Endothelial cell of umbilical vein (primary cell): ENCODE measurements around the gene CD300LG. TPM values are rescaled to one million over a fixed set of nuclear protein-coding genes. Genes with fewer than 3 reads are reported as not detected.

Experiments used
- BruUV-seq: library from RNA; stranded (reverse); fragments of 400-500 nt; replicated peaks from 2 replicates; lab custom pipeline; 2021; lab: Mats Ljungman, UMichigan
- CTCF ChIA-PET: fragments of 300-600, 350-600 bp; sonication (Branson Sonifier 250); formaldehyde crosslinking; loops from one replicate; lab custom pipeline; 2021; ENCODE audit warnings: antibody characterized with exemption, inconsistent platforms; lab: Charles Lee
- POLR2A ChIA-PET: fragments of 300-600, 350-600 bp; sonication (Branson Sonifier 250); formaldehyde crosslinking; loops from one replicate; lab custom pipeline; 2021; ENCODE audit warnings: antibody characterized with exemption, inconsistent platforms; lab: Charles Lee
- DNase-seq: peaks from one replicate; pipeline ENCODE4 v3.0.0-alpha.2; 2011; ENCODE audit warnings: low read depth, low spot score
- FAIRE-seq: peaks from 2 replicates; lab custom pipeline; 2011; peaks lifted over from hg19 to GRCh38; lab: Jason Lieb, UNC
- H2AFZ ChIP-seq: 2 replicates; pipeline ENCODE4 v1.6.0; 2012; ENCODE audit warnings: low read depth, low read length, control low read depth, inconsistent platforms
- H3K27ac ChIP-seq: 2 replicates; pipeline ENCODE4 v1.5.1; 2011; ENCODE audit warnings: low read depth, mild to moderate bottlenecking, control low read depth, low read length, moderate library complexity; ENCODE audit not compliant: insufficient read depth
- H3K27me3 ChIP-seq, 2 experiments: 2 replicates each; pipeline versions ENCODE4 v1.6.0 to v1.6.1; 2011; ENCODE audit warnings: low read length in 2 of 2, mixed read lengths in 1 of 2; ENCODE audit not compliant: control insufficient read depth in 2 of 2, insufficient read depth in 2 of 2
- H3K36me3 ChIP-seq, 2 experiments: 2 replicates in 1 of 2; 3 replicates in 1 of 2; pipeline ENCODE4 v1.5.1; 2011; ENCODE audit warnings: low read length in 2 of 2, mild to moderate bottlenecking in 1 of 2, moderate library complexity in 1 of 2; ENCODE audit not compliant: control insufficient read depth in 2 of 2, insufficient read depth in 2 of 2; ENCODE audit errors: extremely low read depth in 1 of 2
- H3K4me1 ChIP-seq: 3 replicates; pipeline ENCODE4 v1.5.1; 2011; ENCODE audit warnings: mild to moderate bottlenecking, low read length; ENCODE audit not compliant: control insufficient read depth, insufficient read depth; ENCODE audit errors: extremely low read depth
- H3K4me2 ChIP-seq: 2 replicates; pipeline ENCODE4 v1.6.1; 2011; ENCODE audit warnings: low read length, control low read depth, mixed read lengths; ENCODE audit not compliant: insufficient read depth
- H3K4me3 ChIP-seq, 3 experiments: fragments of 200-600 bp in 1 of 3; sonication (generic), shearing (Covaris generic) in 1 of 3; replicated peaks in 1 of 3; 2 replicates each; pipeline ENCODE4 v1.5.1; 2011 to 2016; ENCODE audit warnings: control low read depth in 3 of 3, low read length in 3 of 3, mild to moderate bottlenecking in 2 of 3, inconsistent platforms in 1 of 3, low read depth in 1 of 3, moderate library complexity in 1 of 3; ENCODE audit not compliant: insufficient read depth in 1 of 3
- H3K79me2 ChIP-seq: 2 replicates; pipeline ENCODE4 v1.6.0; 2012; ENCODE audit warnings: low read length, inconsistent platforms; ENCODE audit not compliant: control insufficient read depth, insufficient read depth
- H3K9ac ChIP-seq: replicated peaks from 2 replicates; pipeline ENCODE3; 2011; ENCODE audit warnings: low read length, control low read depth; ENCODE audit not compliant: insufficient read depth; ENCODE audit errors: extremely low read depth
- H3K9me1 ChIP-seq: replicated peaks from 3 replicates; pipeline ENCODE4 v1.6.0; 2011; ENCODE audit warnings: mild to moderate bottlenecking, low read length; ENCODE audit not compliant: control insufficient read depth, insufficient read depth; ENCODE audit errors: extremely low read depth
- H3K9me3 ChIP-seq: replicated peaks from 2 replicates; pipeline ENCODE4 v1.5.1; 2012; ENCODE audit warnings: low read length, inconsistent platforms; ENCODE audit not compliant: control insufficient read depth, insufficient read depth
- H4K20me1 ChIP-seq: replicated peaks from 2 replicates; pipeline ENCODE3; 2011; ENCODE audit warnings: mild to moderate bottlenecking, low read length; ENCODE audit not compliant: control insufficient read depth, insufficient read depth; ENCODE audit errors: extremely low read depth
- CTCF ChIP-seq, 2 donors: IDR thresholded peaks; 1 replicate in 1 of 2; 2 replicates in 1 of 2; pipeline ENCODE4 v1.5.1; 2011; ENCODE audit warnings: low read length in 2 of 2, mild to moderate bottlenecking in 2 of 2, moderate library complexity in 2 of 2, control low read depth in 1 of 2, inconsistent platforms in 1 of 2, low read depth in 1 of 2; ENCODE audit not compliant: insufficient read depth in 1 of 2; ENCODE audit errors: extremely low read depth in 1 of 2
- EZH2 ChIP-seq: IDR thresholded peaks from 2 replicates; pipeline ENCODE4 v1.6.1; 2012; ENCODE audit warnings: borderline replicate concordance, low read depth, mild to moderate bottlenecking, moderate library complexity, low read length, inconsistent platforms; ENCODE audit not compliant: severe bottlenecking
- FOS ChIP-seq: IDR thresholded peaks from 2 replicates; pipeline ENCODE4 v1.6.1; 2011; ENCODE audit warnings: mild to moderate bottlenecking, low read length, moderate library complexity, borderline replicate concordance; ENCODE audit not compliant: insufficient read depth
- GATA2 ChIP-seq: IDR thresholded peaks from 2 replicates; pipeline ENCODE4 v1.7.0; 2011; ENCODE audit warnings: low read depth, mild to moderate bottlenecking, moderate library complexity, mixed read lengths, low read length; ENCODE audit not compliant: insufficient read length, insufficient read depth
- JUN ChIP-seq: IDR thresholded peaks from 2 replicates; pipeline ENCODE4 v1.6.1; 2011; ENCODE audit warnings: borderline replicate concordance, low read depth; ENCODE audit not compliant: insufficient read length, insufficient read depth
- MAX ChIP-seq: IDR thresholded peaks from 2 replicates; pipeline ENCODE4 v1.6.1; 2011; ENCODE audit not compliant: insufficient read depth, insufficient read length
- MYC ChIP-seq: IDR thresholded peaks from one replicate; pipeline ENCODE4 v1.6.1; 2011; ENCODE audit warnings: mild to moderate bottlenecking, low read depth, low read length
- POLR2A ChIP-seq: IDR thresholded peaks from 2 replicates; pipeline ENCODE4 v1.6.1; 2012; ENCODE audit warnings: low read depth, mild to moderate bottlenecking, control low read depth, low read length
- POLR2AphosphoS5 ChIP-seq: IDR thresholded peaks from 2 replicates; pipeline ENCODE4 v1.6.1; 2012; ENCODE audit warnings: low read depth, mild to moderate bottlenecking, control low read depth, low read length, moderate library complexity; ENCODE audit not compliant: insufficient read depth
- dilution Hi-C: fragments of 300-500 bp; cut with MboI; formaldehyde crosslinking; loops from one replicate; pipeline ENCODE4 v1.15.0; 2019; ENCODE audit warnings: low sequenced_read_pairs; ENCODE audit not compliant: extremely low pct_ligation_motif_present
- intact Hi-C: fragments of 100-400 bp; cut with micrococcal nuclease; formaldehyde crosslinking; loops from one replicate; pipeline ENCODE4 v1.10.0; 2022
- polyA plus RNA-seq, 4 experiments: library from polyadenylated mRNA; depleted of rRNA in 3 of 4; stranded (reverse) in 3 of 4; unstranded in 1 of 4; fragments of >200 nt; gene quantifications; 2 replicates each; pipeline versions ENCODE4 v1.2.1 to v1.2.3, GENCODE V29; 2011 to 2012; ENCODE audit warnings: missing spikeins in 1 of 4
- total RNA-seq: library from RNA; stranded (reverse); gene quantifications from 2 replicates; pipeline ENCODE4 v1.2.3, GENCODE V29; 2021

The CD300LG gene
- total and polyA plus RNA-seq, 2 donors (not counting 3 experiments of a cell fraction or from before 2014, with no cell fraction given) = not detected

- TF ChIP-seq JUN (no peak), FOS (peak; percentile 26)
- CTCF ChIA-PET = interaction anchor here (5.8 kb wide), 1 partner anchor 14 kb away, joined by 28 read pairs; the partner anchor contains the start of gene CD300LG
- H3K4me2 ChIP-seq = peak overlapping the region; percentile 47
- no peaks in the 10 kb centered on the region for H4K20me1 ChIP-seq
- dilution Hi-C loops (no loop called here), intact Hi-C loops (loop anchor here (2.0 kb wide), 1 partner anchor 54 kb away; the partner anchor contains the start of gene DUSP3)
- BruUV-seq = no TSS peak
- peak overlapping the region; percentile 46 for H3K9ac ChIP-seq
- POLR2A ChIA-PET = no interaction called here
- FAIRE-seq (peak; percentile 48), DNase-seq (peak; percentile 48)
- H3K4me1 ChIP-seq = peaks cover 2% of the 10 kb centered on the region
- H3K4me3 ChIP-seq = peak overlapping the region; percentile 33 to 85 (median 47)
- H3K27me3 ChIP-seq = no peaks in the 10 kb centered on the region
- H3K27ac ChIP-seq = no peak overlapping the region
- H3K9me3 ChIP-seq = no peaks in the 10 kb centered on the region
- no peaks in the 10 kb centered on the region for H3K9me1 ChIP-seq
- peak overlapping the region; percentile 43 for H2AFZ ChIP-seq
- H3K36me3 ChIP-seq = peaks cover 0 to 2% of the 10 kb centered on the region in 2 experiments
- H3K79me2 ChIP-seq = no peaks in the 10 kb centered on the region
Observed at GRCh38 chr17:43832168-43832975, 14.6 kb upstream of the CD300LG start.

GRCh38 chr17:43832976-43833829 lies 13.8 kb upstream of the CD300LG start, which contains the start of gene MPP3:
MPP3 (minus strand) TSS chr17:43833146; CDS start chr17:43831906, 1,240 bp downstream.
- no peak within 1 kb of the TSS for H3K27ac ChIP-seq
- peak within 1 kb of the TSS; percentile 46 for H3K9ac ChIP-seq
- TF ChIP-seq GATA2 = no peak
- no peak for TF ChIP-seq CTCF (IDR thresholded peaks at IDR 0.05; ENCODE audit: extremely low read depth in 1 of 2, insufficient read depth in 1 of 2, low read depth in 1 of 2, low read length in 2 of 2)
- peak; percentile 58 for TF ChIP-seq POLR2AphosphoS5
- no peak for TF ChIP-seq EZH2
- TF ChIP-seq POLR2A = peak; percentile 69
- TF ChIP-seq MYC = no peak
- TF ChIP-seq JUN = no peak
- TF ChIP-seq FOS = no peak
- TF ChIP-seq MAX = no peak
- no peaks in the 10 kb centered on the region for H3K36me3 ChIP-seq
- H3K27me3 ChIP-seq = no peaks in the 10 kb centered on the region
- H3K9me3 ChIP-seq = no peaks in the 10 kb centered on the region
- peak; percentile 66 for DNase-seq
- ChIA-PET POLR2A (no interaction called here), CTCF (interaction anchor here (5.8 kb wide), 1 partner anchor 13 kb away, joined by 28 read pairs; the partner anchor contains the start of gene CD300LG)
- peak within 1 kb of the TSS; percentile 33 to 85 (median 47) for H3K4me3 ChIP-seq
- peaks cover 2% of the 10 kb centered on the region for H3K4me1 ChIP-seq
- intact Hi-C loops = loop anchor here (2.0 kb wide), 1 partner anchor 54 kb away; the partner anchor contains the start of gene DUSP3
- no TSS peak for BruUV-seq
- no peaks in the 10 kb centered on the region for H4K20me1 ChIP-seq
- dilution Hi-C loops = no loop called here
- peak within 1 kb of the TSS; percentile 43 for H2AFZ ChIP-seq
- no peaks in the 10 kb centered on the region for H3K9me1 ChIP-seq
- no peak for FAIRE-seq
- peak within 1 kb of the TSS; percentile 69 for H3K4me2 ChIP-seq
- no peaks in the 10 kb centered on the region for H3K79me2 ChIP-seq
